Measurements from ENCODE around the gene CABS1. TPM values are rescaled to one million over a fixed set of nuclear protein-coding genes. Genes with fewer than 3 reads are reported as not detected.

The CABS1 gene
- total RNA-seq (2013; cell fraction: nucleolus; rRNA removed): not detected in 2 replicates
- total RNA-seq (2014; rRNA removed) (not detected in 2 replicates), total RNA-seq (2014; rRNA removed; fragmentation: Illumina TruSeq; extraction: Trizol) (not detected in 2 replicates), total RNA-seq (2021) (not detected in 2 replicates), polyA plus RNA-seq (2011; rRNA removed) (not detected in 2 replicates), polyA plus RNA-seq (2014; fragmentation: Illumina TruSeq; extraction: Trizol) (not detected in 2 replicates), polyA plus RNA-seq (2014; fragmentation: Nextera tagmentation; extraction: Ambion mirVana) (not detected), polyA plus RNA-seq (2014; rRNA removed) (not detected in 2 replicates), polyA plus RNA-seq (2016; fragmentation: Nextera tagmentation; extraction: Ambion mirVana) (not detected), polyA minus RNA-seq (2011; rRNA and poly(A)+ RNA removed) (not detected in 2 replicates), Bru-seq, nascent RNA (not detected), BruChase-seq, experiment 1, labeled RNA remaining after a 6-hour chase (not detected), BruChase-seq, experiment 2, labeled RNA remaining after a 2-hour chase (not detected)
- polyA plus RNA-seq (2011; ENCODE audit: low read depth): not detected
- not detected in 2 replicates for polyA plus RNA-seq (2011; cell fraction: cytosol; rRNA removed)
- polyA plus RNA-seq (2011; cell fraction: nucleus; rRNA removed): not detected in 2 replicates
- polyA plus RNA-seq (2012): not detected in 2 replicates
- polyA minus RNA-seq (2011; cell fraction: cytosol; rRNA and poly(A)+ RNA removed): not detected in 2 replicates
- not detected in 2 replicates for polyA minus RNA-seq (2011; cell fraction: nucleus; rRNA and poly(A)+ RNA removed)
- long read RNA-seq, experiment 1: 0 reads
- long read RNA-seq, experiment 2: 0 reads

GRCh38 chr4:70334681-70335080 lies at the start of gene CABS1:
CABS1 (plus strand) TSS chr4:70334981; CDS start chr4:70335040, 59 bp downstream.
- Histone ChIP-seq H3K79me2 (ENCODE audit: control insufficient read depth, insufficient read depth, low read length) (no peaks in the 10 kb centered on the region), H3K36me3 (ENCODE audit: control insufficient read depth in 2 of 2, insufficient read depth in 2 of 2, low read length in 1 of 2) (no peaks in the 10 kb centered on the region), H3K9me3 (replicated peaks; ENCODE audit: control insufficient read depth, insufficient read depth, low read length) (no peaks in the 10 kb centered on the region), H3K9ac (ENCODE audit: control insufficient read depth, insufficient read depth, low read length) (no peak within 1 kb of the TSS), H3K27me3 (replicated peaks in 1 of 2; ENCODE audit: control insufficient read depth in 2 of 2, insufficient read depth in 2 of 2, low read length in 1 of 2) (no peaks in the 10 kb centered on the region), H2AFZ (ENCODE audit: control insufficient read depth, low read depth, low read length) (no peak within 1 kb of the TSS), H3K4me2 (ENCODE audit: control insufficient read depth, insufficient read depth) (no peak within 1 kb of the TSS), H3K27ac (ENCODE audit: control insufficient read depth, insufficient read depth) (no peak within 1 kb of the TSS), H3K4me3 (no peak within 1 kb of the TSS), H3K4me1 (ENCODE audit: control insufficient read depth, insufficient read depth, low read length) (no peaks in the 10 kb centered on the region), H4K20me1 (ENCODE audit: control insufficient read depth, insufficient read depth) (no peaks in the 10 kb centered on the region)
- ChIA-PET RAD21 (ENCODE audit: unreplicated experiment) (no interaction called here), CTCF (no interaction called here), POLR2A (no interaction called here), SMC1A (ENCODE audit: uncharacterized antibody, unreplicated experiment) (interaction anchor here (0.8 to 1.0 kb wide), 2 partner anchors 21 to 28 kb away, joined by 3 read pairs; no protein-coding TSS in a partner anchor)
- no peak for ATAC-seq
- FAIRE-seq: no peak
- BruUV-seq (replicated peaks): no TSS peak
- no peak for DNase-seq (ENCODE audit: low read depth, low spot score)
- intact Hi-C loops (cut with micrococcal nuclease; ENCODE audit: unreplicated experiment): no loop called here
- WGBS (ENCODE audit: insufficient coverage, insufficient replicate concordance, low lambda C conversion rate, missing lambda C conversion rate): 32% methylated on average over 3 of the region's 3 CpGs
- in situ Hi-C loops (cut with MboI): no loop called here
- TF ChIP-seq USF2 (IDR thresholded peaks at IDR 0.05; ENCODE audit: borderline replicate concordance, low read depth, low read length): no peak
- TF ChIP-seq SMARCA5 (IDR thresholded peaks at IDR 0.05): no peak
- TF ChIP-seq NR2C1 (IDR thresholded peaks at IDR 0.05): no peak
- TF ChIP-seq NR2C2 (IDR thresholded peaks at IDR 0.05; ENCODE audit: borderline replicate concordance, control insufficient read depth, insufficient read length, low read depth): no peak
- no peak for TF ChIP-seq ELK1 (IDR thresholded peaks at IDR 0.05; ENCODE audit: low read depth, low read length)
- TF ChIP-seq TCF12 (IDR thresholded peaks at IDR 0.05; ENCODE audit: low read depth, low read length): no peak
- no peak for TF ChIP-seq CUX1 (IDR thresholded peaks at IDR 0.05; ENCODE audit: insufficient replicate concordance, low read depth, low read length)
- TF ChIP-seq SRF (IDR thresholded peaks at IDR 0.05; ENCODE audit: low read depth in 2 of 2, low read length in 2 of 2): no peak
- no peak for TF ChIP-seq IKZF1 (conservative IDR thresholded peaks at IDR 0.05)
- no peak for TF ChIP-seq NR2F1 (conservative IDR thresholded peaks at IDR 0.05)
- TF ChIP-seq MEF2B (IDR thresholded peaks at IDR 0.05; ENCODE audit: partially characterized antibody, poor library complexity, severe bottlenecking): no peak
- TF ChIP-seq EGR1 (IDR thresholded peaks at IDR 0.05; ENCODE audit: borderline replicate concordance in 1 of 2, low read depth in 2 of 2, low read length in 2 of 2): no peak
- no peak for TF ChIP-seq BCL11A (IDR thresholded peaks at IDR 0.05; ENCODE audit: low read depth, low read length)
